Mesenchymal stem cell (in vitro differentiated cells and primary cell): ENCODE data around the gene RPL31.
A peak's percentile ranks its signal among the peaks of the same experiment; 100 is the strongest.

Source experiments
- DNase-seq: peaks from one replicate; pipeline ENCODE4 v3.0.0-alpha.2; 2013
- H2AFZ ChIP-seq: one replicate; pipeline ENCODE4 v1.6.1; 2013; ENCODE audit warnings: low read depth, mild to moderate bottlenecking, control low read depth, inconsistent platforms, low read length, moderate library complexity
- H2AK5ac ChIP-seq: 2 replicates; pipeline ENCODE4 v1.6.1; 2013; ENCODE audit warnings: low read length, moderate library complexity, mild to moderate bottlenecking, inconsistent platforms; ENCODE audit not compliant: severe bottlenecking
- H2BK120ac ChIP-seq: one replicate; pipeline ENCODE4 v1.6.1; 2013; ENCODE audit warnings: low read depth, mild to moderate bottlenecking, inconsistent platforms, low read length, moderate library complexity
- H2BK12ac ChIP-seq, 2 experiments: one replicate each; pipeline ENCODE4 v1.6.1; 2013; ENCODE audit warnings: inconsistent platforms in 2 of 2, low read length in 2 of 2, mild to moderate bottlenecking in 2 of 2, moderate library complexity in 2 of 2, control low read depth in 1 of 2
- H2BK15ac ChIP-seq: one replicate; pipeline ENCODE4 v1.6.1; 2013; ENCODE audit warnings: mild to moderate bottlenecking, low read depth, inconsistent platforms; ENCODE audit not compliant: poor library complexity, severe bottlenecking
- H2BK5ac ChIP-seq: 2 replicates; pipeline ENCODE4 v1.6.1; 2013; ENCODE audit warnings: low read depth, mild to moderate bottlenecking, low read length, control low read depth, inconsistent platforms; ENCODE audit not compliant: poor library complexity, severe bottlenecking
- H3K14ac ChIP-seq, 2 experiments: one replicate each; pipeline ENCODE4 v1.6.1; 2013; ENCODE audit warnings: inconsistent platforms in 2 of 2, low read length in 2 of 2, control low read depth in 1 of 2, mild to moderate bottlenecking in 1 of 2, moderate library complexity in 1 of 2
- H3K18ac ChIP-seq, 2 experiments: one replicate each; pipeline ENCODE4 v1.6.1; 2013; ENCODE audit warnings: inconsistent platforms in 2 of 2, low read length in 2 of 2, control low read depth in 1 of 2, low read depth in 1 of 2, mild to moderate bottlenecking in 1 of 2
- H3K23ac ChIP-seq, 2 experiments: one replicate each; pipeline ENCODE4 v1.6.1; 2013; ENCODE audit warnings: inconsistent platforms in 2 of 2, low read length in 2 of 2, mild to moderate bottlenecking in 2 of 2, moderate library complexity in 2 of 2, control low read depth in 1 of 2
- H3K27ac ChIP-seq: 2 replicates; pipeline ENCODE4 v1.5.1; 2013; ENCODE audit warnings: mild to moderate bottlenecking, moderate library complexity, low read length, control low read depth, inconsistent platforms; ENCODE audit not compliant: poor library complexity, severe bottlenecking
- H3K27me3 ChIP-seq, 2 experiments: 2 replicates each; pipeline versions ENCODE4 v1.6.1 to v1.7.0; 2013; ENCODE audit warnings: low read length in 2 of 2, mild to moderate bottlenecking in 2 of 2, moderate library complexity in 2 of 2, control low read depth in 1 of 2, inconsistent platforms in 1 of 2; ENCODE audit not compliant: control insufficient read depth in 1 of 2, insufficient read depth in 1 of 2
- H3K36me3 ChIP-seq, 2 experiments: 2 replicates each; pipeline versions ENCODE4 v1.6.1 to v1.7.0; 2013; ENCODE audit warnings: low read length in 2 of 2, control low read depth in 1 of 2, inconsistent platforms in 1 of 2, low read depth in 1 of 2, mild to moderate bottlenecking in 1 of 2; ENCODE audit not compliant: insufficient read depth in 2 of 2, control insufficient read depth in 1 of 2
- H3K4ac ChIP-seq, 2 experiments: one replicate each; pipeline ENCODE4 v1.6.1; 2013; ENCODE audit warnings: inconsistent platforms in 2 of 2, low read length in 2 of 2, mild to moderate bottlenecking in 2 of 2, moderate library complexity in 2 of 2, control low read depth in 1 of 2, low read depth in 1 of 2
- H3K4me1 ChIP-seq: 2 replicates; pipeline ENCODE4 v1.6.1; 2013; ENCODE audit warnings: low read depth, low read length, control low read depth; ENCODE audit not compliant: control insufficient read depth, insufficient read depth
- H3K4me2 ChIP-seq: 2 replicates; pipeline ENCODE4 v1.6.1; 2013; ENCODE audit warnings: low read length, mild to moderate bottlenecking, inconsistent platforms; ENCODE audit not compliant: poor library complexity, severe bottlenecking
- H3K4me3 ChIP-seq, 2 experiments: 2 replicates each; pipeline versions ENCODE4 v1.5.1 to v1.7.0; 2013; ENCODE audit warnings: low read length in 2 of 2, mild to moderate bottlenecking in 2 of 2, control low read depth in 1 of 2, low read depth in 1 of 2; ENCODE audit not compliant: insufficient read depth in 1 of 2
- H3K79me1 ChIP-seq: replicated peaks from 2 replicates; pipeline ENCODE4 v1.6.1; 2013; ENCODE audit warnings: mild to moderate bottlenecking, control low read depth, low read length, inconsistent platforms; ENCODE audit not compliant: poor library complexity, severe bottlenecking
- H3K9ac ChIP-seq: 2 replicates; pipeline ENCODE4 v1.7.0; 2013; ENCODE audit warnings: mild to moderate bottlenecking, low read length, moderate library complexity
- H3K9me3 ChIP-seq: 2 replicates; pipeline ENCODE4 v1.7.0; 2013; ENCODE audit warnings: mild to moderate bottlenecking, low read length; ENCODE audit not compliant: control insufficient read depth
- H4K8ac ChIP-seq: one replicate; pipeline ENCODE4 v1.6.1; 2013; ENCODE audit warnings: inconsistent platforms, mild to moderate bottlenecking, low read length, moderate library complexity
- H4K91ac ChIP-seq: one replicate; pipeline ENCODE4 v1.6.1; 2013; ENCODE audit warnings: mild to moderate bottlenecking, low read length, inconsistent platforms
- WGBS: methylation state at CpG from one replicate; pipeline ENCODE4 v1.1.7; 2013; ENCODE audit warnings: mixed read lengths; 5-methylcytosine and 5-hydroxymethylcytosine counted together

Gene RPL31

GRCh38 chr2:101040761-101041160 is 38.7 kb downstream of the RPL31 start:
- Histone ChIP-seq H3K18ac (no peak overlapping the region), H3K4me1 (no peaks in the 10 kb centered on the region), H3K27ac (no peak overlapping the region), H3K14ac (no peak overlapping the region), H2BK120ac (no peak overlapping the region), H2BK12ac (no peak overlapping the region), H3K36me3 (peaks cover 9 to 45% of the 10 kb centered on the region in 2 experiments), H3K9me3 (no peaks in the 10 kb centered on the region), H3K4me2 (no peak overlapping the region), H2BK5ac (no peak overlapping the region), H3K23ac (no peak overlapping the region), H2AFZ (no peak overlapping the region), H3K4ac (no peak overlapping the region), H4K8ac (no peak overlapping the region), H3K27me3 (no peaks in the 10 kb centered on the region), H4K91ac (no peak overlapping the region), H2AK5ac (no peak overlapping the region), H3K9ac (no peak overlapping the region), H3K79me1 (no peaks in the 10 kb centered on the region), H3K4me3 (no peak overlapping the region), H2BK15ac (no peak overlapping the region)
- DNase-seq, result no peak
- WGBS, result 97% methylated on average over 5 of the region's 6 CpGs

- Histone ChIP-seq H3K23ac (no peak overlapping the region), H4K8ac (no peak overlapping the region), H3K36me3 (peaks cover 5 to 39% of the 10 kb centered on the region in 2 experiments), H3K27me3 (no peaks in the 10 kb centered on the region), H3K9ac (no peak overlapping the region), H3K9me3 (no peaks in the 10 kb centered on the region), H2BK12ac (no peak overlapping the region), H2AFZ (no peak overlapping the region), H3K14ac (no peak overlapping the region), H3K4me3 (no peak overlapping the region), H3K79me1 (peaks cover under 1% of the 10 kb centered on the region), H3K18ac (no peak overlapping the region), H3K4me1 (no peaks in the 10 kb centered on the region), H3K27ac (no peak overlapping the region), H3K4ac (no peak overlapping the region), H4K91ac (no peak overlapping the region), H2BK15ac (no peak overlapping the region), H2AK5ac (no peak overlapping the region), H2BK120ac (no peak overlapping the region), H3K4me2 (no peak overlapping the region), H2BK5ac (no peak overlapping the region)
- 99% methylated on average over 3 of the region's 4 CpGs for WGBS
- DNase-seq, result no peak
Measured at GRCh38 chr2:101041413-101041812, 39.3 kb downstream of the RPL31 start.

GRCh38 chr2:101045330-101045729 is 43.2 kb downstream of the RPL31 start:
- Histone ChIP-seq H3K18ac (no peak overlapping the region), H3K14ac (no peak overlapping the region), H3K4me2 (no peak overlapping the region), H3K4me3 (no peak overlapping the region), H3K79me1 (peaks cover 2% of the 10 kb centered on the region), H2BK12ac (no peak overlapping the region), H2BK15ac (no peak overlapping the region), H3K4ac (no peak overlapping the region), H2BK5ac (no peak overlapping the region), H3K9ac (no peak overlapping the region), H2BK120ac (no peak overlapping the region), H4K91ac (no peak overlapping the region), H4K8ac (no peak overlapping the region), H3K27ac (no peak overlapping the region), H2AK5ac (no peak overlapping the region), H2AFZ (no peak overlapping the region), H3K36me3 (peaks cover 0 to 18% of the 10 kb centered on the region in 2 experiments), H3K27me3 (no peaks in the 10 kb centered on the region), H3K4me1 (peaks cover 6% of the 10 kb centered on the region), H3K23ac (no peak overlapping the region), H3K9me3 (no peaks in the 10 kb centered on the region)
- no peak for DNase-seq
- 94% methylated on average over 10 of the region's 10 CpGs for WGBS

GRCh38 chr2:101047075-101047766 is 45.1 kb downstream of the RPL31 start:
- Histone ChIP-seq H2BK15ac (no peak overlapping the region), H2BK120ac (no peak overlapping the region), H3K27ac (no peak overlapping the region), H3K36me3 (peaks cover 0 to 32% of the 10 kb centered on the region in 2 experiments), H4K8ac (no peak overlapping the region), H2BK12ac (peak overlapping the region in 1 of 2 experiments; percentile 18), H3K27me3 (no peaks in the 10 kb centered on the region), H3K9me3 (no peaks in the 10 kb centered on the region), H3K4ac (no peak overlapping the region), H3K18ac (no peak overlapping the region), H3K4me2 (no peak overlapping the region), H3K4me1 (peaks cover 6% of the 10 kb centered on the region), H4K91ac (no peak overlapping the region), H2BK5ac (no peak overlapping the region), H3K14ac (no peak overlapping the region), H3K4me3 (no peak overlapping the region), H2AK5ac (no peak overlapping the region), H3K23ac (no peak overlapping the region), H3K79me1 (peaks cover 2% of the 10 kb centered on the region), H3K9ac (no peak overlapping the region), H2AFZ (no peak overlapping the region)
- DNase-seq, result no peak
- WGBS, result 84% methylated on average over 12 of the region's 12 CpGs
